SK-N-SH treated with all-trans-retinoic acid at 6 μM for 48 hours (cell line): Measurements from ENCODE around the gene APOL5.

Experiments
- ARNTL ChIP-seq: fragments of 450-650 bp; formaldehyde crosslinking; IDR thresholded peaks from 2 replicates; pipeline ENCODE4 v1.5.0; 2020; ENCODE audit warnings: low read depth, mild to moderate bottlenecking, moderate library complexity, borderline replicate concordance
- BACH2 ChIP-seq: fragments of 250-450 bp; sonication (Bioruptor Pico); IDR thresholded peaks from 2 replicates; pipeline ENCODE4 v1.9.0; 2021; ENCODE audit warnings: mild to moderate bottlenecking, borderline replicate concordance
- OSR1 ChIP-seq: fragments of 250-450 bp; sonication (Bioruptor Pico); IDR thresholded peaks from 2 replicates; pipeline ENCODE4 v1.8.0; 2022; ENCODE audit warnings: moderate library complexity, mild to moderate bottlenecking, inconsistent platforms
- PPARA ChIP-seq: fragments of 250-450 bp; sonication (Bioruptor Pico); IDR thresholded peaks from 2 replicates; pipeline ENCODE4 v1.5.0; 2020; ENCODE audit warnings: mild to moderate bottlenecking, borderline replicate concordance
- RARB ChIP-seq: fragments of 250-450 bp; sonication (Bioruptor Pico); IDR thresholded peaks from 2 replicates; pipeline ENCODE4 v1.8.0; 2021; ENCODE audit warnings: mild to moderate bottlenecking, moderate library complexity
- TCF4 ChIP-seq: fragments of 250-450 bp; sonication (Bioruptor Pico); IDR thresholded peaks from 2 replicates; pipeline ENCODE4 v1.8.0; 2021; ENCODE audit warnings: mild to moderate bottlenecking, moderate library complexity, borderline replicate concordance
- ZFP3 ChIP-seq: fragments of 250-450 bp; sonication (Bioruptor Pico); IDR thresholded peaks from 2 replicates; pipeline ENCODE4 v1.5.0; 2020; ENCODE audit warnings: mild to moderate bottlenecking, moderate library complexity
- ZNF70 ChIP-seq: fragments of 450-650 bp; formaldehyde crosslinking; IDR thresholded peaks from 2 replicates; pipeline ENCODE4 v1.5.0; 2020; ENCODE audit warnings: mild to moderate bottlenecking, moderate library complexity
- TF ChIP-seq, protein P1 (sequence below): fragments of 250-450 bp; sonication (Bioruptor Pico); IDR thresholded peaks from 2 replicates; pipeline ENCODE4 v1.5.1; 2020; ENCODE audit warnings: low read depth, mild to moderate bottlenecking, moderate library complexity
- TF ChIP-seq, protein P2 (sequence below): fragments of 250-450 bp; sonication (Bioruptor Pico); IDR thresholded peaks from 2 replicates; pipeline ENCODE4 v1.8.0; 2020; ENCODE audit warnings: mild to moderate bottlenecking, moderate library complexity, borderline replicate concordance
- TF ChIP-seq, protein P3 (sequence below): fragments of 250-450 bp; sonication (Bioruptor Pico); IDR thresholded peaks from 2 replicates; pipeline ENCODE4 v1.8.0; 2021; ENCODE audit warnings: low read depth, mild to moderate bottlenecking, moderate library complexity, borderline replicate concordance
- TF ChIP-seq, protein P4 (sequence below): fragments of 250-450 bp; sonication (Bioruptor Pico); IDR thresholded peaks from 2 replicates; pipeline ENCODE4 v1.5.0; 2020; ENCODE audit warnings: mild to moderate bottlenecking, moderate library complexity
- TF ChIP-seq, protein P5 (sequence below): fragments of 250-450 bp; sonication (Bioruptor Pico); IDR thresholded peaks from 2 replicates; pipeline ENCODE4 v1.5.1; 2021; ENCODE audit warnings: mild to moderate bottlenecking, moderate library complexity

DNA sequence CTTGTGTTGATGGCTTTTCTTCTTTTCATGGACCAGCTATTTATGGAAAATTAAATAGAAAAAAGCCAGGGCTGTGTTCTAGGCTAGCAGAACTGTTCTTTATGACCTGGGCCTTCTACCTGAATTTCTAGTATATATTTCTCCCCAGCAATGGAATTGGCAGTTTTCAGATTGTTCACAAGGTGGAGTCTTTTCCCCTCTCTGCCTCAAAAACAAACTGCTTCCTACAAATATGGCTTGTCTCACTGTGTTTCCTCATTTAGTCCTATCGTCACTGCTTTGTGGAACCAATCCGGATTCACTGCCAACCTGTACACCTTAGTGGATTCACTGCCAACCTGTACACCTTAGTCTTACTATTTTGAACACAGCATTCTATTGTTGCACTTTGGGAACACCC lies 5.0 kb upstream of the APOL5 start:
- TF ChIP-seq, protein P1, sequence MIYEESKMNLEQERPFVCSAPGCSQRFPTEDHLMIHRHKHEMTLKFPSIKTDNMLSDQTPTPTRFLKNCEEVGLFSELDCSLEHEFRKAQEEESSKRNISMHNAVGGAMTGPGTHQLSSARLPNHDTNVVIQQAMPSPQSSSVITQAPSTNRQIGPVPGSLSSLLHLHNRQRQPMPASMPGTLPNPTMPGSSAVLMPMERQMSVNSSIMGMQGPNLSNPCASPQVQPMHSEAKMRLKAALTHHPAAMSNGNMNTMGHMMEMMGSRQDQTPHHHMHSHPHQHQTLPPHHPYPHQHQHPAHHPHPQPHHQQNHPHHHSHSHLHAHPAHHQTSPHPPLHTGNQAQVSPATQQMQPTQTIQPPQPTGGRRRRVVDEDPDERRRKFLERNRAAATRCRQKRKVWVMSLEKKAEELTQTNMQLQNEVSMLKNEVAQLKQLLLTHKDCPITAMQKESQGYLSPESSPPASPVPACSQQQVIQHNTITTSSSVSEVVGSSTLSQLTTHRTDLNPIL: no peak
- no peak for TF ChIP-seq BACH2 (CRISPR knock-in tag)
- TF ChIP-seq, protein P2, sequence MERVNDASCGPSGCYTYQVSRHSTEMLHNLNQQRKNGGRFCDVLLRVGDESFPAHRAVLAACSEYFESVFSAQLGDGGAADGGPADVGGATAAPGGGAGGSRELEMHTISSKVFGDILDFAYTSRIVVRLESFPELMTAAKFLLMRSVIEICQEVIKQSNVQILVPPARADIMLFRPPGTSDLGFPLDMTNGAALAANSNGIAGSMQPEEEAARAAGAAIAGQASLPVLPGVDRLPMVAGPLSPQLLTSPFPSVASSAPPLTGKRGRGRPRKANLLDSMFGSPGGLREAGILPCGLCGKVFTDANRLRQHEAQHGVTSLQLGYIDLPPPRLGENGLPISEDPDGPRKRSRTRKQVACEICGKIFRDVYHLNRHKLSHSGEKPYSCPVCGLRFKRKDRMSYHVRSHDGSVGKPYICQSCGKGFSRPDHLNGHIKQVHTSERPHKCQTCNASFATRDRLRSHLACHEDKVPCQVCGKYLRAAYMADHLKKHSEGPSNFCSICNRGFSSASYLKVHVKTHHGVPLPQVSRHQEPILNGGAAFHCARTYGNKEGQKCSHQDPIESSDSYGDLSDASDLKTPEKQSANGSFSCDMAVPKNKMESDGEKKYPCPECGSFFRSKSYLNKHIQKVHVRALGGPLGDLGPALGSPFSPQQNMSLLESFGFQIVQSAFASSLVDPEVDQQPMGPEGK (CRISPR knock-in tag): no peak
- TF ChIP-seq ZFP3 (CRISPR knock-in tag): no peak
- TF ChIP-seq RARB (CRISPR knock-in tag): no peak
- no peak for TF ChIP-seq OSR1 (CRISPR knock-in tag)
- TF ChIP-seq, protein P3, sequence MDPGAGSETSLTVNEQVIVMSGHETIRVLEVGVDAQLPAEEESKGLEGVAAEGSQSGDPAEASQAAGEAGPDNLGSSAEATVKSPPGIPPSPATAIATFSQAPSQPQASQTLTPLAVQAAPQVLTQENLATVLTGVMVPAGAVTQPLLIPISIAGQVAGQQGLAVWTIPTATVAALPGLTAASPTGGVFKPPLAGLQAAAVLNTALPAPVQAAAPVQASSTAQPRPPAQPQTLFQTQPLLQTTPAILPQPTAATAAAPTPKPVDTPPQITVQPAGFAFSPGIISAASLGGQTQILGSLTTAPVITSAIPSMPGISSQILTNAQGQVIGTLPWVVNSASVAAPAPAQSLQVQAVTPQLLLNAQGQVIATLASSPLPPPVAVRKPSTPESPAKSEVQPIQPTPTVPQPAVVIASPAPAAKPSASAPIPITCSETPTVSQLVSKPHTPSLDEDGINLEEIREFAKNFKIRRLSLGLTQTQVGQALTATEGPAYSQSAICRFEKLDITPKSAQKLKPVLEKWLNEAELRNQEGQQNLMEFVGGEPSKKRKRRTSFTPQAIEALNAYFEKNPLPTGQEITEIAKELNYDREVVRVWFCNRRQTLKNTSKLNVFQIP: no peak
- TF ChIP-seq, protein P4, sequence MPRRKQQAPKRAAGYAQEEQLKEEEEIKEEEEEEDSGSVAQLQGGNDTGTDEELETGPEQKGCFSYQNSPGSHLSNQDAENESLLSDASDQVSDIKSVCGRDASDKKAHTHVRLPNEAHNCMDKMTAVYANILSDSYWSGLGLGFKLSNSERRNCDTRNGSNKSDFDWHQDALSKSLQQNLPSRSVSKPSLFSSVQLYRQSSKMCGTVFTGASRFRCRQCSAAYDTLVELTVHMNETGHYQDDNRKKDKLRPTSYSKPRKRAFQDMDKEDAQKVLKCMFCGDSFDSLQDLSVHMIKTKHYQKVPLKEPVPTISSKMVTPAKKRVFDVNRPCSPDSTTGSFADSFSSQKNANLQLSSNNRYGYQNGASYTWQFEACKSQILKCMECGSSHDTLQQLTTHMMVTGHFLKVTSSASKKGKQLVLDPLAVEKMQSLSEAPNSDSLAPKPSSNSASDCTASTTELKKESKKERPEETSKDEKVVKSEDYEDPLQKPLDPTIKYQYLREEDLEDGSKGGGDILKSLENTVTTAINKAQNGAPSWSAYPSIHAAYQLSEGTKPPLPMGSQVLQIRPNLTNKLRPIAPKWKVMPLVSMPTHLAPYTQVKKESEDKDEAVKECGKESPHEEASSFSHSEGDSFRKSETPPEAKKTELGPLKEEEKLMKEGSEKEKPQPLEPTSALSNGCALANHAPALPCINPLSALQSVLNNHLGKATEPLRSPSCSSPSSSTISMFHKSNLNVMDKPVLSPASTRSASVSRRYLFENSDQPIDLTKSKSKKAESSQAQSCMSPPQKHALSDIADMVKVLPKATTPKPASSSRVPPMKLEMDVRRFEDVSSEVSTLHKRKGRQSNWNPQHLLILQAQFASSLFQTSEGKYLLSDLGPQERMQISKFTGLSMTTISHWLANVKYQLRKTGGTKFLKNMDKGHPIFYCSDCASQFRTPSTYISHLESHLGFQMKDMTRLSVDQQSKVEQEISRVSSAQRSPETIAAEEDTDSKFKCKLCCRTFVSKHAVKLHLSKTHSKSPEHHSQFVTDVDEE (CRISPR knock-in tag): no peak
- no peak for TF ChIP-seq ARNTL (CRISPR knock-in tag)
- TF ChIP-seq ZNF70 (CRISPR knock-in tag): no peak
- TF ChIP-seq TCF4 (CRISPR knock-in tag): no peak
- TF ChIP-seq PPARA (CRISPR knock-in tag): no peak
- TF ChIP-seq, protein P5, sequence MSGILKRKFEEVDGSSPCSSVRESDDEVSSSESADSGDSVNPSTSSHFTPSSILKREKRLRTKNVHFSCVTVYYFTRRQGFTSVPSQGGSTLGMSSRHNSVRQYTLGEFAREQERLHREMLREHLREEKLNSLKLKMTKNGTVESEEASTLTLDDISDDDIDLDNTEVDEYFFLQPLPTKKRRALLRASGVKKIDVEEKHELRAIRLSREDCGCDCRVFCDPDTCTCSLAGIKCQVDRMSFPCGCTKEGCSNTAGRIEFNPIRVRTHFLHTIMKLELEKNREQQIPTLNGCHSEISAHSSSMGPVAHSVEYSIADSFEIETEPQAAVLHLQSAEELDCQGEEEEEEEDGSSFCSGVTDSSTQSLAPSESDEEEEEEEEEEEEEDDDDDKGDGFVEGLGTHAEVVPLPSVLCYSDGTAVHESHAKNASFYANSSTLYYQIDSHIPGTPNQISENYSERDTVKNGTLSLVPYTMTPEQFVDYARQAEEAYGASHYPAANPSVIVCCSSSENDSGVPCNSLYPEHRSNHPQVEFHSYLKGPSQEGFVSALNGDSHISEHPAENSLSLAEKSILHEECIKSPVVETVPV (CRISPR knock-in tag): no peak
